ENCODE measurements around the gene FGD3. TPM values are rescaled to one million over a fixed set of nuclear protein-coding genes. Genes with fewer than 3 reads are reported as not detected.
"Not testable (repeated sequence)": the region's sequence is repeated elsewhere in the genome, so short reads cannot be mapped to it uniquely, and the experiment has no call there.

The FGD3 gene
- total RNA-seq, result 10 to 100 TPM; 57.7 to 58.8 TPM

DNA sequence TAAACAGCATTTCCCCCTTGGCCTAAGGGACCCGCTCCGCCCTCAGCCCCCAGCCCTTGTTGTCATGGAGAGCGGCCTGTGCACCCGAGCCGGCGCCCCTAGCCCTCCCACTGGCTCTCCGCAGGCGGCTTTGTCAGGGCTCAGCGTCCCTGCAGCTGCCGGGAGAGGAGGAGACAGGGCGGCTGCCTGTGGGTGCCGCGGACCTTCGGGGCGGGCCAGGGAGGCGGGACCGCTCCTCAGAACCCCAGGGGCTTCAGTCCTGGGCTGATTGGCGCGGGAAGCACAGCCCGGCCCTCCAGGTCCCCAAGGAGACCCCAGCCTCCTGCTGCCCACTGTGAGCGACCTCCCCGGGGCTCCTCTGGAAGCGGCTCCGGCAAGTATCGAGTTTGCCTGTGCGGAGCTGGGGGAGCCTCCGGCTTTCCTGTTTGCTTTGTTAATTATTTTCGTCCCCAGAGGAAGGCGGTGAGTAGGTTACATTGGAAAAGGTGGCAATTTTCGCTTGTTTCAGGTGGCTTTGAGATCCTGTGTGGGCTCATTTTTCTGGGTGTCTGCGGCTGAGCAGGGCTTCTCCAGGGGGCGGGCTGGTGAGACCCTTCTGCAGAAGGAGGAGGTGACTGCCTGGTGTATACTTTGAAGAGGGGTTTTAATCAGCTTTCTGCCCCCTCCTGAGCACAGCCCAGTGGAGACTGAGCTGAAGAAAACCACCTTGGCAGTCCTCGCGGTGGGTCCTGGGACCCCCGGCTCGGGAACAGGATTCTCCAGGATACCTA is at the start of gene FGD3:
FGD3 (plus strand) TSS at position 256 of the 770 bp plus-strand sequence. CDS start 28,734 bp downstream, outside the sequence.
- CTCF ChIA-PET, result interaction anchor here (0.7 kb wide), 1 partner anchor 10 kb away, joined by 4 read pairs; no protein-coding TSS in a partner anchor
- Mint-ChIP-seq H3K9me3 (no peaks in the 10 kb centered on the region), H3K27me3 (ENCODE audit: low read depth) (no peaks in the 10 kb centered on the region), H3K36me3 (ENCODE audit: low read depth) (no peaks in the 10 kb centered on the region), H3K4me3 (peak within 1 kb of the TSS; percentile 87), H3K27ac (peak within 1 kb of the TSS; percentile 48), H3K4me1 (ENCODE audit: low read depth) (peaks cover 46% of the 10 kb centered on the region)
- intact Hi-C loops (cut with micrococcal nuclease), result no loop called here
- peak; percentile 57 for DNase-seq

DNA sequence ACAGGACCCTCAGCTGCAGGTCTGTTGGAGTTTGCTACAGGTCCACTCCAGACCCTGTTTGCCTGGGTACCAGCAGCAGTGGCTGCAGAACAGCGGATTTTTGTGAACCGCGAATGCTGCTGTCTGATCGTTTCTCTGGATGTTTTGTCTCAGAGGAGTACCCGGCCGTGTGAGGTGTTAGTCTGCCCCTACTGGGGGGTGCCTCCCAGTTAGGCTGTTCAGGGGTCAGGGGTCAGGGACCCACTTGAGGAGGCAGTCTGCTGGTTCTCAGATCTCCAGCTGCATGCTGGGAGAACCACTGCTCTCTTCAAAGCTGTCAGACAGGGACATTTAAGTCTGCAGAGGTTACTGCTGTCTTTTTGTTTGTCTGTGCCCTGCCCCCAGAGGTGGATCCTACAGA is 42.2 kb upstream of the FGD3 start:
- CTCF ChIA-PET; H3K36me3 Mint-ChIP-seq (ENCODE audit: low read depth); intact Hi-C loops (cut with micrococcal nuclease); H3K27me3 Mint-ChIP-seq (ENCODE audit: low read depth); H3K9me3 Mint-ChIP-seq; H3K4me1 Mint-ChIP-seq (ENCODE audit: low read depth); DNase-seq; H3K27ac Mint-ChIP-seq: not testable (repeated sequence)
- H3K4me3 Mint-ChIP-seq, result peak overlapping the region; percentile 34

DNA sequence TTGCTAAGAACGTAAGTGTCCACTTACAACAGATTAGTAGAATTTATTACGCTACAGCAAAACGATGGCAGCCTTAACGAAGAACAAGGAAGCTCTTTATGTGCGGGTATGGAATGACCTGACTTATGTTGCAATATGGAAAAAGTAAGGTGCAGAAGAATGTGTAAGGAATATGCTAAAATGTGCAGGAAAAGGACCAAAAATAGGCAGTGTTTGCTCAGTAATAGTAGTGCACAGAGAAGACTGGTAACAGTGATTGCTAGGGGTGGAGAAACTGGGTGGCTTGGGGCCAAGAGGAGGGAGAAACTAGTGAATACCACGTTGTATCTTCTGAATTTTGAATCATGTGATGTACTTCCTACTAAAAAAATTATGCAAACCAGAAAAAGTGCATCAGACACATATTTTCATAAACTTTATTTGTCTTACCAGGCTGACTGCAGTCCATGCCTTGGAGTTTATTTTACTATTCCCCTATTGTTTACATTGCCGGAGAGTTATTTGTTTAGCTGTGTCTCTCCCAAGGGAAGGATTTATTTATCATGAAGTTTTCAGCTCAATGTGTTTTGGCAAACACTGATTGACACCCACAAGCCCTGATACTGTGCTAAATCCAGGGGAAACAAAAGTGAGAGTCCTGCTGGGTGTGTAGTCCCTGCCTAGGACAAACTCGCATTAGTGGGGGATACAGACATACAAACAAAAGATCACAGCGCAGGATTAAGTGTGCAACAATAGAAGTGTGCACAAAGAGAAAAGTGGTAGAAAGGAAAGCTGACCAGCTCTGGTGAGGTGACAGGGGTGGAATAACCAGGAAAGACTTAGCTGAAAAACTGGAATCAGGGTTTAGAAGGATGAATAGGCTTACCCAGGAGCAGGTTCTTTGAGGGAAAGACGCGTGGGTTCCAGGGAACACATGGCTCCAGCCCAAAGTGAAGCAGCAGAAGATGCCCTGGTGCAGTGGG is 35.5 kb upstream of the FGD3 start:
- H3K4me3 Mint-ChIP-seq, result no peak overlapping the region
- peaks cover 7% of the 10 kb centered on the region for H3K4me1 Mint-ChIP-seq (ENCODE audit: low read depth)
- no peak for DNase-seq
- no peaks in the 10 kb centered on the region for H3K36me3 Mint-ChIP-seq (ENCODE audit: low read depth)
- CTCF ChIA-PET, result no interaction called here
- intact Hi-C loops (cut with micrococcal nuclease), result no loop called here
- no peak overlapping the region for H3K27ac Mint-ChIP-seq
- H3K27me3 Mint-ChIP-seq (ENCODE audit: low read depth), result no peaks in the 10 kb centered on the region
- H3K9me3 Mint-ChIP-seq, result no peaks in the 10 kb centered on the region

DNA sequence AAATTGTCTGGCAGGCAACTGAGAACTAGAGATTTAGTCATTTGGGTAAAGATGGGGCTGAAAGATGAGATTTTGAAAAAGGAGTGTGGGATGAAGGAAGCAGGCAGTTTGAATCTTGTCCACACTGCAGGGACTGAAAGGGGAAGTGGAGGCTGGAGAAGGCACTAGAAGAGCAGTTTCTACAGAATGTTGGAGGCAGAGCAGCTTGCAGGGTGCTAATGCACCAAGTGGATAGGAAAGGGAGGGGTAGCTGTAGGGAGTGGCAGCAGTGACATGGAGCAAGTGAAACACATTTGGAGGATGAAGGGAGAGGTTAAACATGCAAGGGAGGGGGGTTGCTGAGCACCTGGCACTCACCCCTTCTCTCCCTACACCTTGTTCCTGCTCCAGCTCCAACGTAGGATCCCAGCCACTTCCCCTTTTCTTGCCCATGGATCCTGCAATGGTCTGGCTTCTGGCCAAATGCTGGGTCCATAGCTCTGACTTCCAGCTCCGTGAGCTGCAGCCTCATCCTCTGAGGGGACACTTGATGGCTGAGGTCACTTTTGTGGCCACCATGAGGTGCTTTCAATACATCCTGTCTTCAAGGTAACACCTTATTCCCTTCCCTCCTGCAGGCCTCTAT is 30.0 kb upstream of the FGD3 start:
- DNase-seq, result no peak
- CTCF ChIA-PET, result interaction anchor here (0.8 to 1.6 kb wide), 2 partner anchors 10 to 1045 kb away, joined by 3 to 6 read pairs; no protein-coding TSS in a partner anchor
- H3K27ac Mint-ChIP-seq, result no peak overlapping the region
- peaks cover 12% of the 10 kb centered on the region for H3K4me1 Mint-ChIP-seq (ENCODE audit: low read depth)
- no peaks in the 10 kb centered on the region for H3K9me3 Mint-ChIP-seq
- H3K4me3 Mint-ChIP-seq, result no peak overlapping the region
- H3K36me3 Mint-ChIP-seq (ENCODE audit: low read depth), result no peaks in the 10 kb centered on the region
- intact Hi-C loops (cut with micrococcal nuclease), result no loop called here
- H3K27me3 Mint-ChIP-seq (ENCODE audit: low read depth), result no peaks in the 10 kb centered on the region

GRCh38 chr9:92920437-92920836 is 26.9 kb upstream of the FGD3 start:
- Mint-ChIP-seq H3K4me3 (no peak overlapping the region), H3K4me1 (ENCODE audit: low read depth) (peaks cover 12% of the 10 kb centered on the region), H3K27me3 (ENCODE audit: low read depth) (no peaks in the 10 kb centered on the region), H3K27ac (no peak overlapping the region), H3K9me3 (no peaks in the 10 kb centered on the region), H3K36me3 (ENCODE audit: low read depth) (no peaks in the 10 kb centered on the region)
- CTCF ChIA-PET, result interaction anchor here (0.6 kb wide), 1 partner anchor 13 kb away, joined by 4 read pairs; no protein-coding TSS in a partner anchor
- intact Hi-C loops (cut with micrococcal nuclease), result no loop called here
- no peak for DNase-seq

DNA sequence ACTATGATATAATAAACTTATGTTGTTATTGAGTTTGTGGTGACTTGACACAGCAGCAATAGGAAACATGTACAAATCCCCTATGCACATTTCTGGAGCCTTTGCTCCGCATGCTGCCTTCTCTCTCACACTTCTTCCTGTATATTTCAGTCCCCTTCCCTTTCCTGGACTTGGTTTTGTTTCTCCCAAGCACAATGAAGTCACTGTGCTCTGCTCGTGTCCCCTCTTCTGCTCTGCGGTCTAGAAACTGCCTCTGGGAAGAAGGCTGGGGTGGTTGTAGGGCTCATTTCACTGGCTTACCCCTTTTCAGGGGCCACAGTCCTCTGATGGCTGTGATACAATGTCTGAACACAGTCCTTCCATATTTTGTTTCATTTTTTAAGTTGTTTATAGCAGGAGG is 15.7 kb upstream of the FGD3 start:
- H3K36me3 Mint-ChIP-seq (ENCODE audit: low read depth), result no peaks in the 10 kb centered on the region
- H3K27me3 Mint-ChIP-seq (ENCODE audit: low read depth), result no peaks in the 10 kb centered on the region
- H3K9me3 Mint-ChIP-seq, result no peaks in the 10 kb centered on the region
- H3K4me1 Mint-ChIP-seq (ENCODE audit: low read depth), result no peaks in the 10 kb centered on the region
- no peak for DNase-seq
- H3K27ac Mint-ChIP-seq, result no peak overlapping the region
- no peak overlapping the region for H3K4me3 Mint-ChIP-seq
- intact Hi-C loops (cut with micrococcal nuclease), result loop anchor here (5.0 kb wide), 1 partner anchor 54 kb away; the partner anchor contains the start of gene ZNF484
- CTCF ChIA-PET, result no interaction called here

DNA sequence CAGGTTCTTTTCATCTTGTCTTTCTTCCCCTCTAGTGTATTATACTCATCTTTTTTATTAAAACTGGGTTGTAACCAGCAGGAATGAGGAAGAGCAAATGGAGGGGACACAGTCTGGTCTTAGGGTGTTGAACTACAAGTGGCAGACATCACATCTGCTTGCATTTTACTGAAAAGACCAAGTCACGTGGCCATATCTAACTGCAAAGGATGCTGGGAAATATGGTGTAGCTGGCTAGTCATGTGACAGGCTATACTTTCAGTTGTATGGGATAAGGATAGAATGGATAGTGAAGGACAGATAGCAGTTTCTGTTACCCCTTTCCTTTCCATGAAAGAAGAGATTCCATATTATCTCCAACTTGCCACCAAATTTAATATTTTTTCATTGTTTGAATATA is 13.0 kb upstream of the FGD3 start:
- DNase-seq, result no peak
- Mint-ChIP-seq H3K27ac (no peak overlapping the region), H3K4me1 (ENCODE audit: low read depth) (no peaks in the 10 kb centered on the region), H3K4me3 (no peak overlapping the region), H3K36me3 (ENCODE audit: low read depth) (no peaks in the 10 kb centered on the region), H3K27me3 (ENCODE audit: low read depth) (no peaks in the 10 kb centered on the region), H3K9me3 (no peaks in the 10 kb centered on the region)
- CTCF ChIA-PET, result no interaction called here
- intact Hi-C loops (cut with micrococcal nuclease), result loop anchor here (5.0 kb wide), 1 partner anchor 57 kb away; the partner anchor contains the start of gene ZNF484

DNA sequence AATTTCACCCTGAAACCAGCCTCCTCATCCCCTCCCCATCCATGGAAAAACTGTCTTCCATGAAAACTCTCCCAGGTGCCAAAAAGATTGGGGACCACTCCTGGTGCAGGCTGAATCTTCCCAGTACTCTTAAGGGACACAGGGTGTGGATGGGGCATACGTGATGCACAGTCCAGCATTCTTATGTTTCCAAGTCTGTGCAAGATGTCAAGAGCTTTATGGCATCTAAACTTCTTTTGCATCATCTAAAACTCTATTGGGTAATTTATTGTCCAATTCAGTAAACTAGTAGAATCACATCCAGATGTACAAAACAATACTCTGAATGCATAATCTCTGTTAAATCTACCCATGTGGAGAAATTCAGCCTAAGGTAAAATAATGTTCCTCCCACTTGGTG is 9.3 kb upstream of the FGD3 start:
- H3K27ac Mint-ChIP-seq, result no peak overlapping the region
- no peak for DNase-seq
- no peaks in the 10 kb centered on the region for H3K36me3 Mint-ChIP-seq (ENCODE audit: low read depth)
- no peak overlapping the region for H3K4me3 Mint-ChIP-seq
- CTCF ChIA-PET, result no interaction called here
- H3K4me1 Mint-ChIP-seq (ENCODE audit: low read depth), result no peaks in the 10 kb centered on the region
- intact Hi-C loops (cut with micrococcal nuclease), result no loop called here
- H3K9me3 Mint-ChIP-seq, result no peaks in the 10 kb centered on the region
- no peaks in the 10 kb centered on the region for H3K27me3 Mint-ChIP-seq (ENCODE audit: low read depth)

DNA sequence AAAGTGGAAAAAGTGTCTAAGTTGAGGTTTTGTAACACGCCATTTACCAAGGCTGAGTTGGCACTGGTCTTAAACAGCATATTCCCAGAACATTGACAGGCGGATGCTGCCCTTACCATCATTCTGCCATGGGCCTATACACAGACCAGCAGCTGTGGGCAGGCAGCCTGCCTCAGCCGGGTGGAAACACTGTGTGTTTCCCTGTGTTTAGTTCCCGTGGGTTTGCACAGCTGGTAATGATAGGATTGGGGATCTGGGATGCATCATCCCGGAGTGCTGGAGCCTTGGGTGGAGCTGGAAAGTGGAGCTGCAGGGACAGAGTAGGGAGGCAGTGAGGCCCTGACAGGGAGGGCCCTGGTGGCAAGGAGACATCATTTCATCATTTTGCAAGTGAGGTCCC is 5.5 kb upstream of the FGD3 start:
- Mint-ChIP-seq H3K27me3 (ENCODE audit: low read depth) (no peaks in the 10 kb centered on the region), H3K9me3 (no peaks in the 10 kb centered on the region), H3K36me3 (ENCODE audit: low read depth) (no peaks in the 10 kb centered on the region), H3K4me3 (no peak overlapping the region), H3K4me1 (ENCODE audit: low read depth) (peaks cover 6% of the 10 kb centered on the region), H3K27ac (no peak overlapping the region)
- intact Hi-C loops (cut with micrococcal nuclease), result no loop called here
- no peak for DNase-seq
- CTCF ChIA-PET, result no interaction called here

- no peaks in the 10 kb centered on the region for H3K27me3 Mint-ChIP-seq (ENCODE audit: low read depth)
- intact Hi-C loops (cut with micrococcal nuclease), result no loop called here
- no peak overlapping the region for H3K4me3 Mint-ChIP-seq
- H3K4me1 Mint-ChIP-seq (ENCODE audit: low read depth), result peaks cover 9% of the 10 kb centered on the region
- no peaks in the 10 kb centered on the region for H3K36me3 Mint-ChIP-seq (ENCODE audit: low read depth)
- no peaks in the 10 kb centered on the region for H3K9me3 Mint-ChIP-seq
- DNase-seq, result no peak
- CTCF ChIA-PET, result interaction anchor here (1.7 kb wide), 1 partner anchor 11 kb away, joined by 5 read pairs; no protein-coding TSS in a partner anchor
- H3K27ac Mint-ChIP-seq, result no peak overlapping the region
These were observed 4.4 kb upstream of the FGD3 start for GRCh38 chr9:92942688-92943616.

- Mint-ChIP-seq H3K36me3 (ENCODE audit: low read depth) (no peaks in the 10 kb centered on the region), H3K27me3 (ENCODE audit: low read depth) (no peaks in the 10 kb centered on the region), H3K4me1 (ENCODE audit: low read depth) (peaks cover 29% of the 10 kb centered on the region), H3K4me3 (no peak overlapping the region), H3K9me3 (no peaks in the 10 kb centered on the region), H3K27ac (no peak overlapping the region)
- no peak for DNase-seq
- CTCF ChIA-PET, result no interaction called here
- intact Hi-C loops (cut with micrococcal nuclease), result no loop called here
These were observed 2.4 kb upstream of the FGD3 start for GRCh38 chr9:92944921-92945320.
